Measurements from ENCODE around the gene TEX19.
"Not testable (repeated sequence)": the region's sequence is repeated elsewhere in the genome, so short reads cannot be mapped to it uniquely, and the experiment has no call there.

TEX19 gene

GRCh38 chr17:82377924-82378740 lies 19.1 kb downstream of the TEX19 start:
- DNase-seq, result no peak

- DNase-seq, result no peak
Observed at GRCh38 chr17:82378741-82379021, 19.6 kb downstream of the TEX19 start.

GRCh38 chr17:82380860-82381702 lies 22.0 kb downstream of the TEX19 start:
- DNase-seq, result no peak

- not testable (repeated sequence) for DNase-seq
Observed at GRCh38 chr17:82381703-82382009, 22.6 kb downstream of the TEX19 start.

- not testable (repeated sequence) for DNase-seq
Observed at GRCh38 chr17:82382220-82382932, 23.3 kb downstream of the TEX19 start.

- DNase-seq, result no peak
Observed at GRCh38 chr17:82382933-82383255, 23.8 kb downstream of the TEX19 start.

GRCh38 chr17:82383411-82383810 lies 24.4 kb downstream of the TEX19 start:
- no peak for DNase-seq

- no peak for DNase-seq
Observed at GRCh38 chr17:82384051-82384729, 25.1 kb downstream of the TEX19 start.

- DNase-seq, result no peak
Observed at GRCh38 chr17:82384730-82385481, 25.9 kb downstream of the TEX19 start.

- DNase-seq, result no peak
Observed at GRCh38 chr17:82385559-82386254, 26.7 kb downstream of the TEX19 start.

GRCh38 chr17:82386255-82386831 lies 27.3 kb downstream of the TEX19 start:
- DNase-seq, result no peak

GRCh38 chr17:82386881-82387704 lies 28.0 kb downstream of the TEX19 start:
- DNase-seq, result no peak

- DNase-seq, result no peak
Observed at GRCh38 chr17:82387705-82388106, 28.7 kb downstream of the TEX19 start.

GRCh38 chr17:82388223-82388921 lies 29.3 kb downstream of the TEX19 start:
- no peak for DNase-seq

- no peak for DNase-seq
Observed at GRCh38 chr17:82388922-82389283, 29.9 kb downstream of the TEX19 start.

- DNase-seq, result no peak
Observed at GRCh38 chr17:82389379-82389778, 30.3 kb downstream of the TEX19 start.

- DNase-seq, result no peak
Observed at GRCh38 chr17:82390015-82390859, 31.2 kb downstream of the TEX19 start.

GRCh38 chr17:82390860-82391435 lies 31.9 kb downstream of the TEX19 start:
- DNase-seq, result no peak

All from CD4-positive, alpha-beta T cell treated with Interleukin-17A for 4 hours (primary cell).